Nephron progenitor cell (in vitro differentiated cells): ENCODE results near the gene GTF2A2.

Experiments used
- DNase-seq: peaks from one replicate; pipeline ENCODE4 v3.0.0; 2021
- H3K27ac Mint-ChIP-seq: 2 replicates; pipeline ENCODE4 v1.8.0; 2021; ENCODE audit warnings: mild to moderate bottlenecking, moderate library complexity, mixed read lengths
- H3K27me3 Mint-ChIP-seq: 2 replicates; pipeline ENCODE4 v1.8.0; 2021; ENCODE audit warnings: mild to moderate bottlenecking, low read depth, mixed read lengths; ENCODE audit not compliant: poor library complexity
- H3K36me3 Mint-ChIP-seq: 2 replicates; pipeline ENCODE4 v1.8.0; 2021; ENCODE audit warnings: low read depth, mixed read lengths
- H3K4me1 Mint-ChIP-seq: 2 replicates; pipeline ENCODE4 v1.8.0; 2021; ENCODE audit warnings: mixed read lengths
- H3K4me3 Mint-ChIP-seq: 2 replicates; pipeline ENCODE4 v1.8.0; 2021; ENCODE audit warnings: mild to moderate bottlenecking, moderate library complexity, mixed read lengths
- H3K9me3 Mint-ChIP-seq: 2 replicates; pipeline ENCODE4 v1.8.0; 2021; ENCODE audit warnings: mild to moderate bottlenecking, moderate library complexity, mixed read lengths
- TF ChIP-seq, protein P1 (sequence below): fragments of 200-600 bp; sonication (generic); IDR thresholded peaks from 2 replicates; pipeline ENCODE4 v1.5.0; 2021; ENCODE audit warnings: antibody characterized with exemption

The GTF2A2 gene

DNA sequence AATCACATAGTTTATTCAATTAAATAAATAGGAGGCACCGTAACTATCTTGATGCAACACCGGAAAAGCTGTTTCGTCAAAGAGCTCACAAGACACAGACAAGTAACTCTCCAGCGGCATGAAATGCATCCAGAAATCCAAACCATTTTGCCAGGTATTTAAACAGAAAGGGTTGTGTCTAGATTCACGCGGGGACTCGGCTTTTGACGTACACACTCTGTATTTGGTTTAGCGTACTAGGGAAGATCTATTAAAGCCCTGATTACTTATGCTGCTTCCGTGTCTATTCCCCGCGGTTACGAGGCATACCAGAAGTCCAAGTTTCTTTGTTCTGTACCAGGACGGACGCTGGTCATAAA lies 31.1 kb upstream of the GTF2A2 start:
- TF ChIP-seq, protein P1, sequence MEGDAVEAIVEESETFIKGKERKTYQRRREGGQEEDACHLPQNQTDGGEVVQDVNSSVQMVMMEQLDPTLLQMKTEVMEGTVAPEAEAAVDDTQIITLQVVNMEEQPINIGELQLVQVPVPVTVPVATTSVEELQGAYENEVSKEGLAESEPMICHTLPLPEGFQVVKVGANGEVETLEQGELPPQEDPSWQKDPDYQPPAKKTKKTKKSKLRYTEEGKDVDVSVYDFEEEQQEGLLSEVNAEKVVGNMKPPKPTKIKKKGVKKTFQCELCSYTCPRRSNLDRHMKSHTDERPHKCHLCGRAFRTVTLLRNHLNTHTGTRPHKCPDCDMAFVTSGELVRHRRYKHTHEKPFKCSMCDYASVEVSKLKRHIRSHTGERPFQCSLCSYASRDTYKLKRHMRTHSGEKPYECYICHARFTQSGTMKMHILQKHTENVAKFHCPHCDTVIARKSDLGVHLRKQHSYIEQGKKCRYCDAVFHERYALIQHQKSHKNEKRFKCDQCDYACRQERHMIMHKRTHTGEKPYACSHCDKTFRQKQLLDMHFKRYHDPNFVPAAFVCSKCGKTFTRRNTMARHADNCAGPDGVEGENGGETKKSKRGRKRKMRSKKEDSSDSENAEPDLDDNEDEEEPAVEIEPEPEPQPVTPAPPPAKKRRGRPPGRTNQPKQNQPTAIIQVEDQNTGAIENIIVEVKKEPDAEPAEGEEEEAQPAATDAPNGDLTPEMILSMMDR = no peak
- Mint-ChIP-seq H3K4me1 (peaks cover 24% of the 10 kb centered on the region), H3K27ac (peak overlapping the region; percentile 99), H3K36me3 (peaks cover 31% of the 10 kb centered on the region), H3K27me3 (peaks cover 4% of the 10 kb centered on the region), H3K9me3 (no peaks in the 10 kb centered on the region), H3K4me3 (peak overlapping the region; percentile 98)
- no peak for DNase-seq

GRCh38 chr15:59687836-59688235 lies 30.5 kb upstream of the GTF2A2 start:
- DNase-seq = no peak
- TF ChIP-seq, protein P1 = no peak
- Mint-ChIP-seq H3K9me3 (no peaks in the 10 kb centered on the region), H3K27ac (peak overlapping the region; percentile 99), H3K4me3 (peak overlapping the region; percentile 98), H3K4me1 (peaks cover 24% of the 10 kb centered on the region), H3K27me3 (peaks cover under 1% of the 10 kb centered on the region), H3K36me3 (peaks cover 36% of the 10 kb centered on the region)

DNA sequence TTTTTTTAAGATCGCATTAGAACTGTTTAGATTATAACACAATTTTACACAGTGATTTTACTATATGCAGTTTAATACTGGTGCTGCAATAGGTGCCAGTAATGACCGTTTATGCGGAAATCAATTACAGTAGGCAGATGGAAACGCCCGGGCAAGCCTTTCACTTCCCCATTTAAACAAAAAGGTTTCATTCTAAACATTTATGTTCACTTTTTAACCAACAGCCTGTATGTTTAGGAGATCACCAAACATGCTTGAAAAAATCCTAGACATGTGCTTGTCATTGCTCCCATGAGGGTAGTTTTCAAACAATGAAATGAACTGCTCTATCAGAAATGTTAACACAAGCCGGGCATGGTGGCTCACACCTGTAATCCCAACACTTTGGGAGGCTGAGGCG lies 29.1 kb upstream of the GTF2A2 start:
- TF ChIP-seq, protein P1 = no peak
- DNase-seq = no peak
- Mint-ChIP-seq H3K4me1 (peaks cover 24% of the 10 kb centered on the region), H3K27me3 (no peaks in the 10 kb centered on the region), H3K4me3 (peak overlapping the region; percentile 23), H3K9me3 (no peaks in the 10 kb centered on the region), H3K36me3 (peaks cover 51% of the 10 kb centered on the region), H3K27ac (no peak overlapping the region)

DNA sequence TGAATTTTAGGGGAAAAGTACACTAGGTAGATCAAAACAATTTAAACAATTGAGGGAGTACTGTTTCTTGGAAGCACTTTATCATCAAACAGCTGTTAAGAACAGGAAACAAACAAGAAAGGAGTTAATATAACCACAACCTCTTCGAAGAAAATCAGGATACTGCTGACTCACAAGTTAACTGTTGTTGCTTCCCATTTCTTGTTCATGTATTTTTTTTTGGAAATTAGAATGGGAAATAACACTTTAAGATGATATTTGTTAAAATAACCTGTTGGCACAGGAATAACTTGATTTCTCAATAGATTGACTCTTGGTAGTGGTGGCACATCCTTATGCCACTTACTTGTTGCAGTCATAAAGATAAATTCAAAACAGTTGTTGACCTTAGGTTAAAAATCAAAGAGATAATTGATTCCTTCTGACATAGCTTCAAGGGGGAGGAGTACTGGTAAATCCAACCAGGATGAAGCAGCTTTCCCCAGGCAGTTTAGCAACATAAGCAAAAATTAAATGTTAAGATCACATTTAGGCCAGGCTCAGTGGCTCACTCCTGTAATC lies 28.5 kb upstream of the GTF2A2 start:
- no peak overlapping the region for H3K4me3 Mint-ChIP-seq
- no peaks in the 10 kb centered on the region for H3K9me3 Mint-ChIP-seq
- TF ChIP-seq, protein P1 = no peak
- peaks cover 51% of the 10 kb centered on the region for H3K36me3 Mint-ChIP-seq
- DNase-seq = no peak
- peaks cover 24% of the 10 kb centered on the region for H3K4me1 Mint-ChIP-seq
- no peak overlapping the region for H3K27ac Mint-ChIP-seq
- no peaks in the 10 kb centered on the region for H3K27me3 Mint-ChIP-seq

GRCh38 chr15:59680870-59681269 lies 23.6 kb upstream of the GTF2A2 start:
- Mint-ChIP-seq H3K4me1 (peaks cover 5% of the 10 kb centered on the region), H3K9me3 (no peaks in the 10 kb centered on the region), H3K27me3 (no peaks in the 10 kb centered on the region), H3K27ac (no peak overlapping the region), H3K36me3 (peaks cover 74% of the 10 kb centered on the region), H3K4me3 (no peak overlapping the region)
- TF ChIP-seq, protein P1 = no peak
- DNase-seq = no peak

DNA sequence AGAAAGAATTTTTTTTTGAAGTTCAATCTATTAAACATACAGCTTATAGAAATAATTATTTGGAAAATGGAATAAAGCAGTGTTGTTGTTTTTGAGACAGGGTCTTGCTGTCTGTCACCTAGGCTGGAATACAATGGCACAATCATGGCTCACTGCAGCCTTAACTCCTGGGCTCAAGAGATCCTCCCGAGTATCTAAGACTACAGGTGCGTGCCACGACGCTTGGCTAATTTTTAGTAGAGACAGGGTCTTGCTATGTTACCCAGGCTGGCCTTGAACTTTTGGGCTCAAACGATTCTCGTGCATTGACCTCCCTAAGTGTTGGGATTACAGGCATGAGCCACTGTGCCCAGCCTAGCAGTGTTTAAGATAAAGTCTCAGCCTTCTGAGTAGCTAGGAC lies 23.0 kb upstream of the GTF2A2 start:
- TF ChIP-seq, protein P1 = no peak
- Mint-ChIP-seq H3K4me1 (peaks cover under 1% of the 10 kb centered on the region), H3K4me3 (no peak overlapping the region), H3K27ac (no peak overlapping the region), H3K36me3 (peaks cover 73% of the 10 kb centered on the region), H3K9me3 (no peaks in the 10 kb centered on the region), H3K27me3 (no peaks in the 10 kb centered on the region)
- DNase-seq = no peak
